Measurements from ENCODE around the gene ARHGAP18. TPM values are rescaled to one million over a fixed set of nuclear protein-coding genes. Genes with fewer than 3 reads are reported as not detected.
A peak's percentile ranks its signal among the peaks of the same experiment; 100 is the strongest.

The ARHGAP18 gene
- total and polyA plus RNA-seq, 2 experiments from 2014 or later: 4.3 to 5.0 TPM

DNA sequence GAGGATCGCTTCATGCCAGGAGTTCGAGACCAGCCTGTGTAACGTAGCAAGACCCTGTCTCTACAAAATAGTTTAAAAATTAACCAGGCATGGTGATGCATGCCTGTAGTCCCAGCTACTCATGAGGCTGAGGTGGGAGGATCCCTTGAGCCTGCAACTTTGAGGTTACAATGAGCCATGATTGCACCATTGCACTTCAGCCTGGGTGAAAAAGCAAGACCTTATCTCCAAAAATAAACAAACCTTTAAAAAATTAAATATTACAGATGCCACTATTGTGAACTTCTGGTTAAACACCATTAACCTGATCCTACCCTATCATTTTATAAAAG, 116.8 kb downstream of the ARHGAP18 start (continued):
- TF ChIP-seq REST (IDR thresholded peaks at IDR 0.05; ENCODE audit: unreplicated experiment): no peak
- TF ChIP-seq EZH2 (IDR thresholded peaks at IDR 0.05; ENCODE audit: low read depth, unreplicated experiment): no peak
- no peak for TF ChIP-seq NANOG (IDR thresholded peaks at IDR 0.05; ENCODE audit: borderline replicate concordance)
- TF ChIP-seq, protein P1, sequence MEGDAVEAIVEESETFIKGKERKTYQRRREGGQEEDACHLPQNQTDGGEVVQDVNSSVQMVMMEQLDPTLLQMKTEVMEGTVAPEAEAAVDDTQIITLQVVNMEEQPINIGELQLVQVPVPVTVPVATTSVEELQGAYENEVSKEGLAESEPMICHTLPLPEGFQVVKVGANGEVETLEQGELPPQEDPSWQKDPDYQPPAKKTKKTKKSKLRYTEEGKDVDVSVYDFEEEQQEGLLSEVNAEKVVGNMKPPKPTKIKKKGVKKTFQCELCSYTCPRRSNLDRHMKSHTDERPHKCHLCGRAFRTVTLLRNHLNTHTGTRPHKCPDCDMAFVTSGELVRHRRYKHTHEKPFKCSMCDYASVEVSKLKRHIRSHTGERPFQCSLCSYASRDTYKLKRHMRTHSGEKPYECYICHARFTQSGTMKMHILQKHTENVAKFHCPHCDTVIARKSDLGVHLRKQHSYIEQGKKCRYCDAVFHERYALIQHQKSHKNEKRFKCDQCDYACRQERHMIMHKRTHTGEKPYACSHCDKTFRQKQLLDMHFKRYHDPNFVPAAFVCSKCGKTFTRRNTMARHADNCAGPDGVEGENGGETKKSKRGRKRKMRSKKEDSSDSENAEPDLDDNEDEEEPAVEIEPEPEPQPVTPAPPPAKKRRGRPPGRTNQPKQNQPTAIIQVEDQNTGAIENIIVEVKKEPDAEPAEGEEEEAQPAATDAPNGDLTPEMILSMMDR (conservative IDR thresholded peaks at IDR 0.05; ENCODE audit: low read depth in 2 of 2): no peak
- TF ChIP-seq ZNF114 (CRISPR knock-in tag; IDR thresholded peaks at IDR 0.05): no peak
- no peak for TF ChIP-seq CREB1 (CRISPR knock-in tag; IDR thresholded peaks at IDR 0.05; ENCODE audit: low read depth)
- no peak for TF ChIP-seq JUNB (IDR thresholded peaks at IDR 0.05; ENCODE audit: unreplicated experiment)

GRCh38 chr6:129592516-129593232, 117.3 kb downstream of the ARHGAP18 start:
- Mint-ChIP-seq H3K9me3 (no peaks in the 10 kb centered on the region), H3K4me1 (0 out of 3 replicates have a peak, but pooled peaks cover 5% of the 10 kb centered on the region), H3K27me3 (ENCODE audit: insufficient read depth, low read depth, poor library complexity) (peaks cover 1% of the 10 kb centered on the region), H3K27ac (0 out of 2 replicates have a peak overlapping the region, but pooled peaks have one; percentile 11), H3K4me3 (no peak overlapping the region), H3K36me3 (ENCODE audit: low read depth) (no peaks in the 10 kb centered on the region)
- no peaks in the 10 kb centered on the region for H4K20me1 ChIP-seq (replicated peaks; ENCODE audit: insufficient read depth)
- H3K9me2 ChIP-seq (ENCODE audit: insufficient read depth): peaks cover 7% of the 10 kb centered on the region; the same call in 1 of the 2 replicates
- H3K79me2 ChIP-seq (replicated peaks; ENCODE audit: insufficient read depth): no peaks in the 10 kb centered on the region
- ATAC-seq: no peak
- no peak for TF ChIP-seq REST (IDR thresholded peaks at IDR 0.05; ENCODE audit: unreplicated experiment)
- TF ChIP-seq CREB1 (CRISPR knock-in tag; IDR thresholded peaks at IDR 0.05; ENCODE audit: low read depth): no peak
- TF ChIP-seq EZH2phosphoT487 (IDR thresholded peaks at IDR 0.05; ENCODE audit: unreplicated experiment): no peak
- TF ChIP-seq ZNF331 (CRISPR knock-in tag; IDR thresholded peaks at IDR 0.05; ENCODE audit: low read depth): no peak
- H3K27ac ChIP-seq (ENCODE audit: low read depth): no peak overlapping the region; the same call in 1 of the 2 replicates
- no peak overlapping the region for H3K4me2 ChIP-seq
- no peak overlapping the region for H2AFZ ChIP-seq
- no peaks in the 10 kb centered on the region for H3K36me3 ChIP-seq (ENCODE audit: insufficient read depth)
- DNase-seq (ENCODE audit: low spot score): no peak
- no peaks in the 10 kb centered on the region for H3F3A ChIP-seq (replicated peaks; ENCODE audit: low read depth)
- no peaks in the 10 kb centered on the region for H3K4me1 ChIP-seq (ENCODE audit: insufficient read depth)
- no peaks in the 10 kb centered on the region for H3K27me3 ChIP-seq (ENCODE audit: insufficient read depth)
- H3K4me3 ChIP-seq: no peak overlapping the region
